ENCODE measurements around the gene VEZT. TPM values are rescaled to one million over a fixed set of nuclear protein-coding genes. Genes with fewer than 3 reads are reported as not detected.

The VEZT gene
- total RNA-seq, 1 donor from 2014 or later = 69.4 TPM

DNA sequence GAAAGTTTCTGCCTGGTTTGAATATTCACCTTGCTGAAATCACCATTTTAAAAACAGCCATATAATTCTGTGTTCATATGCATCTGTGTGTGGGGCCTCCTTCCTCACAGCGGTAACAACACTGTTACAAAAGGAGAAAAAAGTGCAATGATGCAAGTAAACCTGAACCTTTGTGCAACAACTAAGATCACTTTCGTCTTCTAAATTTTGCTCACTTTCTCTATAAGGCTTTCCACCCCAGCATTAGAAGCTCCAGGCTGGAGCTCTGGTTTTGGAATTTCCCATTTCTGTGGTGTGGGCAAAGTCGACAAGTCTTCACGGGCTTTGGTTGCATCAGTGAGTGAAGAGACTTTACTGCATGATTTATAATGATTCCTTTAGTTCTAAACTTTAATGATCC lies 18.7 kb upstream of the VEZT start:
- H3K36me3 ChIP-seq (ENCODE audit: control insufficient read depth in 3 of 3, insufficient read depth in 3 of 3, low read length in 3 of 3) = no peaks in the 10 kb centered on the region
- H3K4me1 ChIP-seq (ENCODE audit: control insufficient read depth in 3 of 3, insufficient read depth in 3 of 3, low read length in 3 of 3) = peaks cover 2 to 4% (median 3%) of the 10 kb centered on the region in 3 donors
- H3K4me3 ChIP-seq (ENCODE audit: low read length in 3 of 3) = no peak overlapping the region
- H3K27me3 ChIP-seq (ENCODE audit: control insufficient read depth in 3 of 3, insufficient read depth in 3 of 3, low read length in 3 of 3) = no peaks in the 10 kb centered on the region
- H3K27ac ChIP-seq (ENCODE audit: low read depth, low read length) = no peak overlapping the region
- H3K9ac ChIP-seq (ENCODE audit: low read depth in 1 of 3, low read length in 3 of 3) = no peak overlapping the region
- no peaks in the 10 kb centered on the region for H3K9me3 ChIP-seq (ENCODE audit: control insufficient read depth in 3 of 3, low read length in 3 of 3)

DNA sequence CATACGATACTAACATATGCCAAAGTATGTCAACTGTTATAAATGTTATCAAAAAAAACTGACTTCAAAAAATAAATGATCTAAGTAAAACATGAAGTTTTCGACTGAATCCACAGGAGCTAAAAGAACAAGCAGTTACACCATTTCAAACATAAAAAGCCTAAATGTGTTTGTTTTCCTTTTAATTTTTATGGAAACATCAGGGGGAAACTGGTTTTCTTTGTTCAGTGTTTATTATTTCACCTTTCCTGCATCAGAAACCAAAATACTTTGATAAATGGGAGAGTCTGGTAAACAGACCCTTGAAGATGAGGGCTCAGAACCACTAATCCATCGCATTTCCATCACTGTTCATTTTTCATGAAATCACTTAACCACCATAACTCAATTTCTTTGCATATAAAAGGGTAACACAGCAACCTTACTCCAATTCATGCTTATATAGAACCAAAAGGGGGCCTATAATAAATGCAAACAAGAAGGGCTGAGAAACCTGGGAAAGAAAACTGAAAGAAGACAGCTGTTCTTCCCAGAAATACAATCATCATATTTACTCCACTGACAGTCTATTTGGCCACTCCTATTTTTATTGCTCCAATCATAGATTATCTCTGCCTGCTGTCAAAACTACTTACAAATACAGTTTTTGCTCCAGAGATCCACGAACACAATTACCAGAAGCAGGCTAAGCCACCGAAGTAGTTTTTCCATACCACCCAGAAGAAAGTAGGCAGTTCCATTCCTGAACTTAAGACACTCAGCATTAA lies 17.3 kb upstream of the VEZT start:
- H3K9ac ChIP-seq (ENCODE audit: low read depth in 1 of 3, low read length in 3 of 3) = no peak overlapping the region
- H3K9me3 ChIP-seq (ENCODE audit: control insufficient read depth in 3 of 3, low read length in 3 of 3) = no peaks in the 10 kb centered on the region
- peak overlapping the region; percentile 3 for H3K27ac ChIP-seq (ENCODE audit: low read depth, low read length)
- H3K36me3 ChIP-seq (ENCODE audit: control insufficient read depth in 3 of 3, insufficient read depth in 3 of 3, low read length in 3 of 3) = no peaks in the 10 kb centered on the region
- H3K4me1 ChIP-seq (ENCODE audit: control insufficient read depth in 3 of 3, insufficient read depth in 3 of 3, low read length in 3 of 3) = peaks cover 2 to 12% (median 5%) of the 10 kb centered on the region in 3 donors
- H3K4me3 ChIP-seq (ENCODE audit: low read length in 3 of 3) = no peak overlapping the region
- H3K27me3 ChIP-seq (ENCODE audit: control insufficient read depth in 3 of 3, insufficient read depth in 3 of 3, low read length in 3 of 3) = no peaks in the 10 kb centered on the region

DNA sequence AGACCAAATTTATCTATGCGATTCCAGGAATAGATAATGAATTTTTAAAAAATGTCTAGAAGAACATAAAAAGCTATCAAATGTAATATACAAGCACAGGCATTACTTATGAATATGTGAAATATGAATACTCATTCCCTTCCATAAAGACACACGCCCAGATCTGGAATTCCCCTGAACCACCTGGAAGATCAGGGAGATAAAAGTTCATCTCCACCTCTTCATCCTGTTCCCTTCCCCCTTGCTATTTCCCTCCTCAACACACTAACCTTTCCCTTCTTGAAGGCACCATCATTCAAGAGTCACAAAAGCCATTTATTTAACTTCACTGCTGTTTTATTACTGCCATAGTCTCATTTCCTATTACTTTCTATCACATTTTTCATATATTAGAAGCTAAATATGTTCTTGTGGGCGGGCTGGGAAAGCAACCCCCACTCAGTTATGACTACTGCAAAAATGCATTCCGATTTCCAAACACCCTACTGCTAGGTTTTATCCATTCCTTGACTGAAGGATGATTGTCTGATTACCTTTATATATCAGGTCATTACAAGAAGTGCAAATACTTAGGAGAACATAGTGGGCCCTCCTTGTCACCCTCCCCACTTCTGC lies 16.4 kb upstream of the VEZT start:
- Histone ChIP-seq H3K27ac (ENCODE audit: low read depth, low read length) (peak overlapping the region; percentile 3), H3K4me1 (ENCODE audit: control insufficient read depth in 3 of 3, insufficient read depth in 3 of 3, low read length in 3 of 3) (peaks cover 6 to 16% (median 11%) of the 10 kb centered on the region in 3 donors), H3K4me3 (ENCODE audit: low read length in 3 of 3) (no peak overlapping the region)

GRCh38 chr12:95202691-95203486 lies 14.7 kb upstream of the VEZT start:
- peak overlapping the region; percentile 19 for H3K27ac ChIP-seq (ENCODE audit: low read depth, low read length)
- no peaks in the 10 kb centered on the region for H3K36me3 ChIP-seq (ENCODE audit: control insufficient read depth in 3 of 3, insufficient read depth in 3 of 3, low read length in 3 of 3)
- H3K4me3 ChIP-seq (ENCODE audit: low read length in 3 of 3) = no peak overlapping the region
- peaks cover 3 to 16% (median 8%) of the 10 kb centered on the region in 3 donors for H3K4me1 ChIP-seq (ENCODE audit: control insufficient read depth in 3 of 3, insufficient read depth in 3 of 3, low read length in 3 of 3)
- H3K9ac ChIP-seq (ENCODE audit: low read depth in 1 of 3, low read length in 3 of 3) = no peak overlapping the region
- H3K9me3 ChIP-seq (ENCODE audit: control insufficient read depth in 3 of 3, low read length in 3 of 3) = no peaks in the 10 kb centered on the region
- no peaks in the 10 kb centered on the region for H3K27me3 ChIP-seq (ENCODE audit: control insufficient read depth in 3 of 3, insufficient read depth in 3 of 3, low read length in 3 of 3)

More for the DNA sequence above, 16.4 kb upstream of the VEZT start:
- Histone ChIP-seq H3K27me3 (ENCODE audit: control insufficient read depth in 3 of 3, insufficient read depth in 3 of 3, low read length in 3 of 3) (no peaks in the 10 kb centered on the region), H3K9me3 (ENCODE audit: control insufficient read depth in 3 of 3, low read length in 3 of 3) (no peaks in the 10 kb centered on the region), H3K36me3 (ENCODE audit: control insufficient read depth in 3 of 3, insufficient read depth in 3 of 3, low read length in 3 of 3) (no peaks in the 10 kb centered on the region), H3K9ac (ENCODE audit: low read depth in 1 of 3, low read length in 3 of 3) (no peak overlapping the region)

DNA sequence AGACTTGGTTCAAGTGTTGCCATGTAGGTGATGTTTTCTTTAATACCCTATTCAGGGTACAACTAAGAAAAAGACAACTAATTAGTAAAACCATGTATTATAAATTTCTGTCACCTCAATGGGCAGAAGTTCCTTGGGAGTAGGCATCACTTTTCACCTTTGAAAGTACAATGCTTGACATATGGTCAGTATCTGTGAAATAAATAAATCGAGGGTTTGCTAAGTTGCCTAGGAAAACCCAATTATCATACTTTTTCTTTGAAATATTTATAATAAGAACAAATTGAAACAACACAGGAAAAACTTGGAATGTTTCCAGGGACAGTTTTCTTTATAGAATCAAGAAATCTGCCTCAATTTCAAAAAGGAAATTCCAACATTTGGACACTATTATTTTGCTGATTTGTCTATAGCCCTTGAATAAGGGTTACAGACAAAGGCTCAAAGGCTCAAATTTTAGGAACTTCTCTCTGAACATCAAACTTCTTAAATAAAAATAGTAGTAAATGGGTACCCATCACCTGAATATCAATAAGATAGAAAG lies 14.0 kb upstream of the VEZT start:
- Histone ChIP-seq H3K36me3 (ENCODE audit: control insufficient read depth in 3 of 3, insufficient read depth in 3 of 3, low read length in 3 of 3) (no peaks in the 10 kb centered on the region), H3K27me3 (ENCODE audit: control insufficient read depth in 3 of 3, insufficient read depth in 3 of 3, low read length in 3 of 3) (no peaks in the 10 kb centered on the region), H3K27ac (ENCODE audit: low read depth, low read length) (peak overlapping the region; percentile 19), H3K9me3 (ENCODE audit: control insufficient read depth in 3 of 3, low read length in 3 of 3) (no peaks in the 10 kb centered on the region), H3K9ac (ENCODE audit: low read depth in 1 of 3, low read length in 3 of 3) (no peak overlapping the region), H3K4me1 (ENCODE audit: control insufficient read depth in 3 of 3, insufficient read depth in 3 of 3, low read length in 3 of 3) (peaks cover 3 to 16% (median 8%) of the 10 kb centered on the region in 3 donors), H3K4me3 (ENCODE audit: low read length in 3 of 3) (no peak overlapping the region)

DNA sequence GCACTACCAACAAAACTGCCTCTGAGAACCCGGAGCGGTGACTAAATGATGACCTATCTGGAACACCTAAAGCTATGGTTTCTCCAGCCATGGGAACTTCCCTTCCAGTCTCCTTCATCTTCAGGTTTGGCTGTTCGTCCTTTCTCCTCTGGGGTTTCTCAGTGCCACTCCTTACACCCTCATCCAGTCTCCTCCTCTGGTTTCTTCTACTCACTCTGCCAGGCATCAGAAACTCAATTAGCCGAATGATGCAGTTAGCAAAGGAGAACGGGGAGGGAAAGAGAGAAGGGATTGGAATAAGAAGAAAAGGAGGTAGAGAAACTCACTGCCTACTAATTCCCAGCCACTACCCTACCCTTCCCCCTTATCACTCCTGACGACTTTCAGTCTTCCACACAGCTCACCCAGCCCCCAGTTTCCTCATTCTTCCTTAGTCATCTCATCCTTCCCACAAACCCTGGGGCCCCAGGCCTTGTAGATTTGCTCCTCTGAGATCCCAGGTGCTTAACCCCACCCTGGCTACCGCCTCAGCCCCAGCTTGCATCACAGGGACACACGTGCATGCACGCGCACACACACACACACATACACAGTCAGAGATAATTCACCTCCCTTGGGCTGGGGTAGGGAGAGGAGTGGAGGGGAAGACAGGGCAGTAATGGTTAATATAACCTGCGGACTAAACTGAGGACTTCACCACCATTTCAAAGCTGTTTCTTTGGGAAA lies 13.3 kb upstream of the VEZT start:
- H3K9ac ChIP-seq (ENCODE audit: low read depth in 1 of 3, low read length in 3 of 3) = no peak overlapping the region
- peak overlapping the region; percentile 70 for H3K27ac ChIP-seq (ENCODE audit: low read depth, low read length)
- H3K27me3 ChIP-seq (ENCODE audit: control insufficient read depth in 3 of 3, insufficient read depth in 3 of 3, low read length in 3 of 3) = no peaks in the 10 kb centered on the region
- no peak overlapping the region for H3K4me3 ChIP-seq (ENCODE audit: low read length in 3 of 3)
- H3K9me3 ChIP-seq (ENCODE audit: control insufficient read depth in 3 of 3, low read length in 3 of 3) = no peaks in the 10 kb centered on the region
- H3K4me1 ChIP-seq (ENCODE audit: control insufficient read depth in 3 of 3, insufficient read depth in 3 of 3, low read length in 3 of 3) = peaks cover 3 to 16% (median 8%) of the 10 kb centered on the region in 3 donors
- no peaks in the 10 kb centered on the region for H3K36me3 ChIP-seq (ENCODE audit: control insufficient read depth in 3 of 3, insufficient read depth in 3 of 3, low read length in 3 of 3)

- Histone ChIP-seq H3K4me1 (ENCODE audit: control insufficient read depth in 3 of 3, insufficient read depth in 3 of 3, low read length in 3 of 3) (peaks cover 3 to 16% (median 8%) of the 10 kb centered on the region in 3 donors), H3K4me3 (ENCODE audit: low read length in 3 of 3) (no peak overlapping the region), H3K9me3 (ENCODE audit: control insufficient read depth in 3 of 3, low read length in 3 of 3) (no peaks in the 10 kb centered on the region), H3K9ac (ENCODE audit: low read depth in 1 of 3, low read length in 3 of 3) (no peak overlapping the region), H3K36me3 (ENCODE audit: control insufficient read depth in 3 of 3, insufficient read depth in 3 of 3, low read length in 3 of 3) (no peaks in the 10 kb centered on the region), H3K27ac (ENCODE audit: low read depth, low read length) (peak overlapping the region; percentile 70), H3K27me3 (ENCODE audit: control insufficient read depth in 3 of 3, insufficient read depth in 3 of 3, low read length in 3 of 3) (no peaks in the 10 kb centered on the region)
Observed at GRCh38 chr12:95205016-95205624, 12.5 kb upstream of the VEZT start.

- no peaks in the 10 kb centered on the region for H3K36me3 ChIP-seq (ENCODE audit: control insufficient read depth in 3 of 3, insufficient read depth in 3 of 3, low read length in 3 of 3)
- no peaks in the 10 kb centered on the region for H3K27me3 ChIP-seq (ENCODE audit: control insufficient read depth in 3 of 3, insufficient read depth in 3 of 3, low read length in 3 of 3)
- H3K4me3 ChIP-seq (ENCODE audit: low read length in 3 of 3) = no peak overlapping the region
- peak overlapping the region; percentile 70 for H3K27ac ChIP-seq (ENCODE audit: low read depth, low read length)
- H3K4me1 ChIP-seq (ENCODE audit: control insufficient read depth in 3 of 3, insufficient read depth in 3 of 3, low read length in 3 of 3) = peaks cover 3 to 16% (median 8%) of the 10 kb centered on the region in 3 donors
- no peaks in the 10 kb centered on the region for H3K9me3 ChIP-seq (ENCODE audit: control insufficient read depth in 3 of 3, low read length in 3 of 3)
- peak overlapping the region in 1 of 3 donors; percentile 46 for H3K9ac ChIP-seq (ENCODE audit: low read depth in 1 of 3, low read length in 3 of 3)
Observed at GRCh38 chr12:95205685-95206084, 11.9 kb upstream of the VEZT start.

DNA sequence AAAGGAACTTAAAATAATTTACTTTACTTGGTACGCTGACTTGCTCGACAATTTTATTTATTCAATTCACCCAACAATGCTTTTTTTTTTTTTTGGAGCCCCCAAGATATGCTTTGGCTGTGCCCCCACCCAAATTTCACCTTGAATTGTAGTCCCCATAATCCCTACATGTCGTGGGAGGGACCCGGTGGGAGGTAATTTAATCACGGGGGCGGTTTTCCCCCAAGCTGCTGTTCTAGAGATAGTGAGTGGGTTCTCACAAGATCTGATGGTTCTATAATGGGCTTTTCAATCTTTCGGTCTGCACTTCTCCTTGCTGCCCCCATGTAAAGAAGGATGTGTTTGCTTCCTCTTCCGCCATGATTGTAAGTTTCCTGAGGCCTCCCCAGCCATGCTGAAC lies 10.7 kb upstream of the VEZT start:
- Histone ChIP-seq H3K9me3 (ENCODE audit: control insufficient read depth in 3 of 3, low read length in 3 of 3) (no peaks in the 10 kb centered on the region), H3K4me1 (ENCODE audit: control insufficient read depth in 3 of 3, insufficient read depth in 3 of 3, low read length in 3 of 3) (peaks cover 3 to 16% (median 8%) of the 10 kb centered on the region in 3 donors), H3K4me3 (ENCODE audit: low read length in 3 of 3) (no peak overlapping the region), H3K27me3 (ENCODE audit: control insufficient read depth in 3 of 3, insufficient read depth in 3 of 3, low read length in 3 of 3) (no peaks in the 10 kb centered on the region), H3K36me3 (ENCODE audit: control insufficient read depth in 3 of 3, insufficient read depth in 3 of 3, low read length in 3 of 3) (no peaks in the 10 kb centered on the region), H3K27ac (ENCODE audit: low read depth, low read length) (no peak overlapping the region), H3K9ac (ENCODE audit: low read depth in 1 of 3, low read length in 3 of 3) (no peak overlapping the region)

All from skeletal muscle tissue (tissue), 4 donors.